ENCODE measurements around the gene SMPX.
"Not testable (repeated sequence)": the region's sequence is repeated elsewhere in the genome, so short reads cannot be mapped to it uniquely, and the experiment has no call there.

The SMPX gene

DNA sequence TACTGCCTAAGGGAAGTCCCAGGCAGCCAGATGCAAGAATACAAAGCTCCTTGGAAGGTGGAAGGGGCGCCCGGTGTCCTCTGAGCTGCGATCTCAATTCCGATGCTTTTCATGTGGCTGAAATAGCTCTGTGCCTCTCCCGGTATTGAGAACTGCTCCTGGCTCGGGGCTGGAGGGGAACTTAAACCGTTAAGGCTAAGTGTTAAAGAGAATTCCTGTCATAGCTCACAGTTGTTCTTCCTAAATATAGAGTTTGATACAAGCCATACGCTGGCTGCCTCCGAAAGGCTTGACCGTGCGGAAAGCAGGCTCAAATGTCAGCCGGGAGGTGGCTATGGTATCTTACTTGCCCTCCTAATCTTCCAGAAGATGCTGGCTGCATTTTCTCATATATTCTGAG is at the start of gene SMPX:
Gene SMPX, minus strand, starts transcription at position 157 of the 400 bp plus-strand sequence. CDS start 3,826 bp downstream, outside the sequence.
- FAIRE-seq = no peak

DNA sequence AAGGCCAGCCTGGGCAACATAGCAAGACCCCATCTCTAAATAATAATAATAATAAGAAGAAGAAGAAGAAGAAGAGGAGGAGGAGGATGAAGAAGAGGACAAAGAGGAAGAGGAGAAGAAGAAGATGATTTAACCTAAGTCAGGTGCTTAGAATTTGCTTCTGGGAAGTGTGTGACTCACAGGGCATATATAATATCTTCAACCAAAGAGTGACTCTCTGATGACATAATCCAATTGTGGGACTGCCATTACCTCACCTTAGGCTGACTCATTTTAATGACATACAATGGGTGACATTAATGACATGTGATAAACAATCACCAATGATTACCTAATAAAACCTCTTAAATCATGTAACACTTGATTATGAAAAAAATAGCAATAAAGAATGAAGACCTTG is 48.8 kb upstream of the SMPX start:
- FAIRE-seq = no peak

DNA sequence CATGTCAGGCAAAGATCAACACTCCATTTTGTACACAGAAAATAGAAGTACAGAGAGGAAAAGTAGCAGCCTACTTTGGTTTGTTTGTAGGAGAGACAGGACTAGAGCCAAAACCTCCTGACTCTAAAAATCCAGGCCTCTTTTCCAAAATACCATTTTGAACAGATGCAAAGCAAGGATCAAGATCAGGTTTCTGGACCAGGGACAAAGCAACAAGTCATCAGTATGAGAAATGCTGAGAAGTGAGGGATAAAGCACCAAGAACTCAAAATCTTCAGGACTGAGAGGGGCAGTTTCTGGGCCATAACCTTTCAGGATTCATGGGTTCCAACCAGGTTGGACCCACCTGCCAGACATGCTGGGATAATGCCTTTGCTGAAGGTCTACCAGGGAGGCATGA is 44.9 kb upstream of the SMPX start:
- FAIRE-seq = no peak

DNA sequence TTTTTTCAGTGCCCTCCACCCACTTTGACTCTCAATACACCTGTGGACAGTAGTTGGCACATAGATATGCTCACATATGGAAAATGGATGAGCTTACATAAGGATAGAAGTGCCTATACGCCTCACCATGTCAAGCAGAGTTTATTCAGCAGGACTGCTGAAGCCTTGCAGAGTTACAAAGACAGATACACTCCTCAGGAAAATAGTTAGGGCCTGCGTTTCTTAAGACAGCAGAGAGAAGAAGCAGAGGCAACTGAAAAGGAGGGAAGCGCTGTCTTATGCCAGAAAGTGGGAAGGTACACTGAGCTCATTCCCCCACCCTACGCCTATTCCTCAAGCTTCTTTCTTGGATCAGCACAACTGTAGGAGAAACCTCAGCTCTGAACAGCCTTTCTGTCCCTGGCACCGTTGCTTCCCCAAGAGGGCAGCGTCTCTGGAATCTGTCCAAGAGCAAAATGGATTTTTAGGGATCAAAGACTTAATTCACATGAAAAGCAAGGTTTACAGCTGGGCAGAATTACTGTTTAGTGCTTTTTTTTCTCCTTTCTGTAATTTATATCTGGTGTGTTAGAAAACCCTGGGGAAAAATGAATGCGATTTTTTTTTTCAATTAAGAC is 44.2 kb upstream of the SMPX start:
- FAIRE-seq = no peak

DNA sequence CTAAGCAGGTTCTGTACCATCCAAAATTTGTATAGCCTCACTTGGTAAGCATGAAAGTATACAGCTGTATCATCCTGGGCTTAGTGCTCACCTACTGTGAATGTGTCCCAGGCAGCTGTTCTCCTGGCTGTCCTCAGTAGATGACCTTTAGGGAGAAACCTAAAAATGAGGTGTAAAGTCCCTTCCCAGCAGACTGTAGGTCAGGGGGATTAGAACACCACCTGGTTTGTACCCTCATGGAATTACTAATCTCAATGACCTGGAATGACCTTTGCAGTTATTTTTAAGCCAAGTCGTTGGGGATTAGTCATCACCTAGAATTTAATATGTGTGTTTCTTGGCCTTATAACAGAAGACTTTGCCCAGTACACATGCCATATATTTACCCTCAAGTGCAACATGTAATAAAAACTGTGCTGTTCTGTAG is 42.4 kb upstream of the SMPX start:
- no peak for FAIRE-seq

DNA sequence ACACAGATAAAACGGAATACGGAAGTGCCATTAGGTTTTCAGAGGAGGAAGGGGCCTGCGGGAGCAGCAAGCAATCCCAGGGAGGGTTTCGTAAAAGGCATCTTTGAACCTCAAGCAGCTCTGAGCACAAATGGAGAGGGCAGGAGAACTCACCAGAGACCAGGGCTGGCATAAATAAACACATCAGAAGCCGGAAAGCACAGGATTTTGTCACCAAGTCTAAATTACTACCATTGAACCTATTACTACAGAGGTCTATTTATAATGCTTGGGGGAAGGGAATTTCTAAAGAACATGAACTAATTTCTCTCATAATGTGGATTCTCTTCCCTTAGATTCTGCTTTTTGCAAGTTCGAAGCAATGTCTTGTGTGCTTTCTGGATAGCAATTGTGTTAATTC is 41.9 kb upstream of the SMPX start:
- no peak for FAIRE-seq

DNA sequence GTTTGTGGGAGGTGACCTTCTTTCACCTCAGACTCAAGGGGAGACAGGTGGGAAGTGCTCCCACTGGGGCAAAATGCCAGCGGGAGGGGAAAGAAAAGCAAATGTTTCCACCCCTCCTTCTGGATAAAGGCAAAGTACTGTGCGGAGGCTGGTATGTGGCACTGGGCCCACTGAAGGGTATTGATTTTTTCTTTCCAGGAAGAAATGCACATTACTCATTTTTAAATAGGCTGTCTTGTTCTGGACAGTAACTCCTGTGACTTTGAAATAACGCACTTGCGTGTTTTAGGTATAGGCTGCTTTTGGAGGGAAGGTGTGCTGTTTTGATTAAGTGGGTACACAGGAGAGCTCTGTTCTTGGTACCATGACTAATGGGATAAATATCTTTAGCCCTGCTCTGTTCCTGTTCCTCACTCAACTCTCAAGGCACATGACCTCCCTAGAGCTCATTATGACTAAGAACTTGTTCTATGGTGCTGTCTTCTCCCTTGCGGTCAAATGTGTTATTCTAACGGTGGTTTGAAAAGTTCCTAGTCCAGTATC is 40.8 kb upstream of the SMPX start:
- no peak for FAIRE-seq

DNA sequence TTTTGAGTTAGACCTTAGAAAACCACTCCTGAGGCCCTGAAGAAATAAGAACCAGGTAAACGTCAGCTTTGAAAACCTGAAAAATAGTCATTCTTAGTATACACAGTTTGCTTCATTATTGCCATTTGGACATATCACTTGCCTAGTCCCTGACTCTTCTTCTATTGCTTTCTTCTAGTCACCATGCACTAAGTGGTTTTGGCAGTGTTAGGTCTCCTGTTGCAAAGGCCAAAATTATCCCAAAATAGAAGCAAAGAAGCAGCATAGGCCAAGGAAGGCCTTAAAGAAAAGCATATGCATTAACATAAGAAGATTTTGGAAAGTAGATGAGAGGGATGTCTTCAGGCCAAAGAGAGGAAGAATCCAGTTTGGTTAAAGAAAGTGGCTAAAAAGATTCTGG is 24.1 kb upstream of the SMPX start:
- FAIRE-seq = no peak

DNA sequence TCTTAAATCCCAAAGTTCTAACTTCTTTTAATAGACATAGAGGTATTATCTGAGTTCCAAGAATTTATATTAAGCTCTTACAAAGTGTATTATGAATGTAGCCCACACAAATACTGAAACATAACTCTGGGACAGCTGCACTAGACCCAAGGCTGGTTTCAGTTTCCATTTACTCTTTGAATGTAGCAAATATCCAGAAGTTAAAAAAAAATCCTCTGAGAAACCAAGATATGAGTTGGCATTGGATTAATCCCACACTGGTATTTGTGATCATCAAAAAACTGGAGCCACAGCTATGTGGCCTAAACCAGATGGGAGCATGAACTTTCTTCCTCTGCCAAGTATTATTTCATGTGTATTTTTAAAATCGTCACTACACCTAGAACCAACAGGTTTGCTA is 23.6 kb upstream of the SMPX start:
- FAIRE-seq = no peak

DNA sequence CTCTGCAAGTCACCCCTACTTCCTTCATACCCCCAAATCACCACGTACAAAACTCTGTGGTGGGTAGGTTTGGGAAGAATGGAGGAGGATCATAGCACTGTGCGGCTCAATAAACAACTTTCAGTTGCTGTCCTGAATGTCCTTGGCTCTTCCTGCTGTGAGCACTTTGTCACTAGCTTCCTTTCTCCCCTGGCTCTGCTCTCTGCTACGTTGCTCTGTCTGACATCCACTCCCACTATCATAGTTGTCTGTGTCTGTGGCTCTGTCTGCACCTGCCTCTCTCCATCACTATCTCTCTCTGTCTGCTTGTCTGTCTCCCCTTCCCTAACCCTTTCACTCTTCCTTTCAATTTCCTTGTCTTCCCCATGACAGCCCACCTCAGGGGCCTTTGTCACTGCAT is 21.2 kb upstream of the SMPX start:
- FAIRE-seq = no peak

DNA sequence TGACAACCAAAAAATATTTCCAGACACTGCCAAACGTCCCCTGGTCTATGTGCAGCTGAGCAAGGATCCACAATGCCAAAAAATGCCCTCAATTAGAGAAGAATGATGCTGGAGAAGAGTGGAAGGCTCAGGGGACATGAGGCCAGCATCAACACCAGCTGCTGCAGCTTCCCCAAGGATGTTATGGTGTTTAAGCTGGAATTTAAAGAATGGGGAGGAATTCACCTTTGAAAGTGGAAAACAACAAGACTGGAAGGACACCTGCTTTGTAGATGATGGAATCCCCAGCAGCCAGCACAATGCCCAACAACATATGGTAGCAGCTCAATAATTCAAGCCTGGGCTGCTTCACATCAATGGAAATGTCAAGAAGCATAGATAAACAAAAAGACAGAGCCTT is 20.3 kb upstream of the SMPX start:
- FAIRE-seq = no peak

DNA sequence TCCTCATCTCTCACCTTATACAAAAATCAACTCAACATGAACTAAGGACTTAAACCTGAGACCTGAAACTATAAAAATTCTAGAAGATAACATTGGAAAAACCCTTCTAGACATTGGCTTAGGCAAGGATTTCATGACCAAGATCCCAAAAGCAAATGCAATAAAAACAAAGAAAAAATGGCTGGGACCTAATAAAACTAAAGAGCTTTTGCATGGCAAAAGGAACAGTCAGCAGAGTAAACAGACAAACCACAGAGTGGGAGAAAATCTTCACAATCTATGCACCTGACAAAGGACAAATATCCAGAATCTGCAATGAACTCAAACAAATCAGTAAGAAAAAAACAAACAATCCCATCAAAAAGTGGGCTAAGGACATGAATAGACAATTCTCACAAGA is 17.2 kb upstream of the SMPX start:
- not testable (repeated sequence) for FAIRE-seq

DNA sequence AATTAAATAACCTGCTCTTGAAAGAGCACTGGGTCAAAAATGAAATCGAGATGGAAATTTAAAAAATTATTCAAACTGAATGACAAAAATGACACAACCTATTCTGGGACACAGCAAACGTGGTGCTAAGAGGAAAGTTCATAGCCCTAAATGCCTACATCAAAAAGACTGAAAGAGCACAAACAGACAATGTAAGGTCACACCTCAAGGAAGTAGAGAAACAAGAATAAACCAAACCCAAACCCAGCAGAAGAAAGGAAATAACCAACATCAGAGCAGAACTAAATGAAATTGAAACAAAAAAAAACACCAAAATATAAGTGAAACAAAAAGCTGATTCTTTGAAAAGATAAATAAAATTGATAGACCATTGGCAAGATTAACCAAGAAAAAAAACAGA is 15.1 kb upstream of the SMPX start:
- FAIRE-seq = not testable (repeated sequence)

DNA sequence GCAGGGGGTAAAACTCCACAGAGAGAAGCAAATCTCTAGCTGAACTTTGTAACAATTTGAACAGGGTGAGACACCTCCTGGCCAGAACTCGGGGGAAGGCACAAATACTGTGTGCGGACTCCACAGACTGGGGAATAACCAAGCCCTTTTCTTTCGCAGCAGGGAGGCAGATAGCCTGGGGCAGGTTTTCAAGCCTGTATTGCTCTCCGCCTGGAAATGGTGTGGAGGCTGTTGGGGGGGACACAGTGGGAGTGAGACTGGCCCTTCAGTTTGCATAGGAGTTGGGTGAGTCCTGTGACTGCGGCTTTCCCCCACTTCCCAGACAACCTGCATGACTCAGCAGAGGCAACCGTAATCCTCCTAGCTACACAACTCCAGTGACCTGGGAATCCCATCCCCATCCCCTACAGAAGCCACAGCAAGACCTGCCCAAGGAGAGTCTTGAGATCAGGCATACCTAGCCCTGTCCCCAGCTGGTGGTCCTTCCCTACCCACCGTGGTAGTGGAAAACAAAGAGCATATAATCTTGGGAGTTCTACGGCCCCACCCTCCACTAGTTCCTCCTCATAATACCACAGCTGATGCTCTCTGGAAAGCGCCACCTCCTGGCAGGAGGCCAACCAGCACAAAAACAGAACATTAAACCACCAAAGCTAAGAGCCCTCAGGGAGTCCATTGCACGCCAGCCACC is 12.9 kb upstream of the SMPX start:
- no peak for FAIRE-seq

DNA sequence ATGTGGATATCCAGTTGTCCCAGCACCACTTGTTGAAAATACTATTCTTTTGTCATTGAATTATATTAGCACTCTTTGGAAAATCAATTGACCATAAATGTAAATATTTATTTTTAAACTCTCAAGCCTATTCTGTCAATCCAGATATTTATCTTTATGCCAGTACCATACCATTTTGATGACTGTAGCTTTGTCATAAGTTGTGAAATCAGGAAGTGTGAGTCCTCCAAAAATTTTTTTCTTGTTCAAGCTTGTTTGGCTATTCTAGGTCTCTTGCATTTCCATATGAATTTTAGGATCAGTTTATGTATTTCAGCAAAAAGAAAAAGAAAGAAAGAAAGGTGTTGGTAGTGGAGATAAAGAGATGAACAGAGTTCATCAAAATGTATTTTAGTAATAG is 8.2 kb upstream of the SMPX start:
- no peak for FAIRE-seq

DNA sequence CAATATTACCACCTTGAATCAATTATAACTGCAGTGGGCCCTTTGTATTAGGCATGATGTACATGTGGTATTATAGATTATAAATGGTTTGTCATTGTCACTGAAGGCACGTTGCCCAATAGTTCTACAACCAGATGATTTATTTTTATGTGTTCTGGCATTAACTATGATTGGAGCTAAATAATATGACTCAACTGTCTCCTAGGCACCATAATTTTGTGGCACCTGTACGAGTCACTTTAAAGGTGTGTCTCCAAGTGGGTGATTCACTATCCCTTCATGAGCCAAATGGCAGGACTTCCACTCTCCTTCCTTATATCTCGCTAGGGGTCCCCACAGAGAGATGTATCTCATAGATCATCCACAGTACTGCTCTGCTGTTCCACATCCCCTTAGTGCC is 6.1 kb upstream of the SMPX start:
- no peak for FAIRE-seq

DNA sequence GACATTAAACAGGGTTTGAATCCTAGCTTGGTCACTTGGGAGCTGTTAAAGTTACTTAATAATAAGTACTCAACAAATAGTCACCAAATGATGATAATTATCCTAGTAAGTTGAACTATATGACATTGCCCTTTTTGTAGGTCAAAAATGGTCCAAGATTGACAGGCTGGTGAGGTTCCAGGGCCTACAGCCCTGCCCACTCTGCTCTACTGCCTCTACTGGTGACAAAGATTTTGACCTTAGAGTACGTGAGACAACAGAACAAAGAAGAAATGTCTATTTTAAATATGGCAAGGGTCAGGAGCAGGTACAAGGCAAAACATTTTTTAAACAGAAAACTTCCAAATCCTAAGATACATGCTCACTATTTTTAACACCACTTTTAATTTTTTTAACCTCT is 572 bp upstream of the SMPX start:
- FAIRE-seq = no peak

DNA sequence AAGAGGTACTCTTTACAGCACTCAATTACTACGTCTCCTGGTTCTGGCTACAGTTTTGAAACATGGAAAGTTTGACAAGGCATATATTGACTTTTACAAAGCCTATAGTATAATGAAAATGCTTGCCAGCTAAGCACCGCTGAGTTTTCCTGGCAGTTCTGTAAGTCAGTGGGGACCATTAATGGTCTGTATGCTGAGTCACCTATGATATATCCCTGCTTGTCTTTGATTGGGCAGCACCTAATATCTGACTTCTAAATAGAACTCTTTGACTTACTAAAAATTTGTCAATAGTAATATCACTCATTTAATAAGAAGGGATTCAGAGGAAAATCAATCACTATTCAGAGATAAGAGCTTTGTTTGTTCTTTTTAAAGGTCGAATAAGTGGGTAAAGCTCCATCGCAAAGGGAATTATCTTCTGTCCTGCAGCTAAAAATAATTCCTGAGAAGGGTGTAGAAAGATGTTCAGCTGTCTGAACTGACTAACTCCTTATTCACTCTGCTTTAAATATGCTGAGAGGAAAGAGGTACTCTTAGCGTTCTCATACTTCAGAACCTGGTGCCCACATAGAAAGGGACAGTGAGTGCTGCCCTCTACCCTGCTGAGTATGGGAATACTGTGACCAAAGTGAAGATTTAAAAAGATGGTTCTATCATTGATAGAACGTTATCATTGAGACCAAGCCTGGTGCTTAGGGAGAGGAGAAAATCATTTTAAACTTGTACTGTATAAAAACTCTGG is 959 bp downstream of the SMPX start:
- FAIRE-seq = no peak

DNA sequence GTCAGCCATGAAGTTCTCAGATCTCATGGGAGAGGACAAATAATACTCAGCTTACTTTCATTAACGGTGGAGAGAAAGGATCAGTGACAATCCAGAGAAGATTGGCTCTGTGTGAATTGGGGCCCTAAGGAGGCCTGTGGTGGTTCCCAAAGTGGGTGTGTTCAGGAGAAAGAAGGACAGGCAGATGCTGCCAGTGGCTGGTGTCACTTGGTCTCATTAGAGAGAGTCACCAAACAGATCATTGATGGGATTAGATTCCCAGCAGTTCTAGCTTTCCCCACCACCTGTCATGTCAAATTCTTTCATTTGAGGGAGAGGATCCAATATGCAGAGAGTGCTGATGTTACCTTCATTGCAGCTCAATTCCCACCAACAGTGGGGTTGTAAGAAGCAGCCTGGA is 8.0 kb downstream of the SMPX start:
- FAIRE-seq = no peak

DNA sequence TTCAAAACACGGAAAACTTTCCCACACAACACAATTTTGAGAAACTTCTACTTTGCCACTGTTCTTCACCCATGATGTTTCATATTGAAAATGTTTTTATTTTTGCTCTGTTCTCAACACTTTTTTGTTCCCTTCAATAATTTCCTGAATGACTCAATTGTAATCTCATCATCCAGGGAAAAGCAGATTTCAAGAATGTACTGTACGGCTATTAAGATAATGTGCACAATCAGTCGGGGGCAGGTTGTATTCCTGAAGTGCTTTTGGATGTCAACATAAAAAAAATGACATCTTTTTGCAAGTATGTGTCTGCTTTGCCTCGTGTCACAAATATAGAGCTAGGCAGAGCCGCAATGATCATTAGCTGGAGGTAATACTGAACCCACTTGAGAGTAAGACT is 9.7 kb downstream of the SMPX start:
- FAIRE-seq = no peak

DNA sequence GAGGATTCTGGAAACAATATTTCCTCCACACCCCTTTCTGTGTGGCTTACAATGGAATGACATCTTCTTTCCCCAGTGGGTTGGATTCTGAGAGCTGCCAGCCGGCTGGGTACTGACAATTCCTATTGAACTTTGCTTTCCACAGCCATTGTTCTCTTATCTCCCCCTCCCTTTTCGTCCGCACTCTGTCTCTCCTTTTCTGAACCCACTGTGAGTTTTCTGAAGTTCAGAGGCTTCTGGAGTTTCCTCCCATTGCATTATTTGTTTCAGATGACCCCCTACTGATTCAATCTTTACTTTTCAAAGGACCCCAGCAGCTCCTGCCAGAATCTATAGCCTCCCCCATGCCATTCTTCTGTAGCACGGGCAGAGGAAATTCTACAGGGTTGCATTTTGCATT is 10.4 kb downstream of the SMPX start:
- no peak for FAIRE-seq

DNA sequence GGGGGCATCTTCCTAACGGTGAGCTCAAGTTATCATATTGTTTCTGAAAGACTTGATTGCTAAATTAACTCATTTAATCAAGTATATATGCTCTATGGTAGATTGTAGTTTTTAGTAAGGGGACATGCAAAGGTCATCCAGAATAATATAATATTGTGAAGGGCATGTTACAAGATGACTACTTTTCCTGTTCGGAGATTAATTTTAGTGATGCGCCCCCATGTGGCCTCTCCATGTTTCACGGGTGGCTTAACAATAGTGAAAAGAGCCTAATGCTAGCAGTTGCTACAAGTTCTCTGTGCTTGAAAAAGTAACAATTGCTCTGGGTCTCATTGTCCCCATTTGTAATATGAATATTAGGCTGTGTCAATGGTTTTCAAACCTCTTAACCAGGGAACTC is 12.2 kb downstream of the SMPX start:
- FAIRE-seq = no peak

DNA sequence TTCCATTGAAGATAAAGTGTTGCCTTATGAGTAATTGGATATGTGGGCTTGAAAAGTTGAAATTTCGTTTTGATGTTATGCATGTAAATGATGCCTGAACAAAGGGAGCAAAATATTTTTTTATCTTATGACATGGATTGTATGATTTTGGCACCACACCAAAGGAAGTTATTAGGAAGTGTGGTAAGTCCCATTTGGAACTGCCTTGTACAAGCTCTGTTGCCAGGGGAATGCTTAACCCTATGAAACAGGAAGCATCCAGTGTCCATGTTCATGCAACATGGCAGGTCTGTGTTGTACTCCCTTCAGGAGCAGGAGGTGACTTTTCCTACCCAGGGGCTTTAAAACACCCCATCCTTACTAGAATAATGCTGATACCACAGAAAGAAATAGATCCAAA is 13.2 kb downstream of the SMPX start:
- no peak for FAIRE-seq

DNA sequence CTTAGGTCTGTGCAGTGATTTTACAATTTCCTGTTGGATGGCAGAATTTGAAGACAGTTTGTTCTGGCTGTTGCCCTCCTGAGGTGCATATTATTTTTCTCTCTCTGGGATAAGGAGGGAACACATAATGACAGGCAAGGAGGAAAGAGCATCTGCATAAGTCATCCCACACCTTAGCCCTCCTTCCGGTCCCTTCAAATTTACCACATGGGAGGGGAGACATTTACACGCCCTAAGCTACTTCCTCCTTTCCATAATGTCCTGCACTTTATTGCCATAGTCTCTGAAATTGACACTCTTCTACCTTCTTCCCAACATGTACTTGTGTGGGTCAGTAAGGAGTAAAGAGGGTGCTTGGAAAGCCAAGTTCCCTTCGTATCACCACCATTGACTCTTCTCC is 13.9 kb downstream of the SMPX start:
- no peak for FAIRE-seq
